Adrenal gland (tissue), 5 donors: Measurements from ENCODE around the gene SUN5.

Experiments
- CTCF ChIP-seq, 6 experiments: fragments of 450-650 bp in 4 of 6; fragments of 200-600 bp in 2 of 6; sonication (generic) in 1 of 6; IDR thresholded peaks; 1 replicate in 5 of 6; 2 replicates in 1 of 6; pipeline versions ENCODE4 v1.5.1 to v1.8.0; 2016 to 2021; ENCODE audit warnings: antibody characterized with exemption in 6 of 6, mild to moderate bottlenecking in 2 of 6, moderate library complexity in 1 of 6
- POLR2A ChIP-seq, 2 donors: fragments of 450-650 bp; IDR thresholded peaks; one replicate each; pipeline ENCODE4 v1.6.1; 2017; ENCODE audit warnings: antibody characterized with exemption in 2 of 2, mild to moderate bottlenecking in 2 of 2, moderate library complexity in 1 of 2
- donor health status: DM: no; HTN: no; CAD: no.

GRCh38 chr20:32946629-32947028 is 57.6 kb downstream of the SUN5 start:
- TF ChIP-seq POLR2A (IDR thresholded peaks at IDR 0.05) (no peak), CTCF (IDR thresholded peaks at IDR 0.05) (no peak)
